ENCODE results near the gene ST7. TPM values are rescaled to one million over a fixed set of nuclear protein-coding genes. Genes with fewer than 3 reads are reported as not detected.

Gene ST7
- total and polyA plus RNA-seq, 4 donors, result 22.4 to 57.2 (median 41.6) TPM

DNA sequence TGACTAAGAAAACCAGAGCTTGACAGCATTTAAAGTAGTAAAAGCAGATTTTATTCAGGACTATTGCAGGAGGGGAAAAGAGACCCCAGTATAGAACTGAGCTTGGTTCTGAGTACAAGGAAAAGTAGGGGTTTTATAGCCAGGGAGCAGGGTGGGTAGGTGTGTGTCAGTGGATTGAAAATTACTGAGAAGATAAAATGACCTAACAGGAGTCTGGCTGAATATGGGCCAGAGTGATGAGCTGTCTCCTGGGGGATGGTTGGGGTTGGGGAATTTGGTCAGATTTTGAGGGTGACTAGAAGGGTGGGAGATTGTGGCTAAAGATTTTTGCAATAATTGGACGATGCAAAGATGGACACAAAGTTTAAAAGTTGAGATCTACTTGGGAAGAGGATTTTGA is 114.0 kb downstream of the ST7 start:
- Histone ChIP-seq H3K9ac (ENCODE audit: insufficient read depth in 1 of 2, low read length in 2 of 2) (no peak overlapping the region), H3K9me3 (ENCODE audit: control insufficient read depth in 4 of 4, insufficient read depth in 3 of 4, low read length in 3 of 4) (no peaks in the 10 kb centered on the region), H3K36me3 (ENCODE audit: control insufficient read depth in 4 of 4, insufficient read depth in 4 of 4, low read length in 4 of 4) (no peaks in the 10 kb centered on the region), H3K4me3 (no peak overlapping the region), H3K27me3 (ENCODE audit: control insufficient read depth in 3 of 3, insufficient read depth in 3 of 3, low read length in 2 of 3) (no peaks in the 10 kb centered on the region), H3K4me1 (ENCODE audit: control insufficient read depth in 5 of 5, insufficient read depth in 5 of 5, low read length in 5 of 5) (peaks cover 0 to 23% (median 4%) of the 10 kb centered on the region in 5 donors), H3K27ac (ENCODE audit: low read depth in 1 of 2, low read length in 1 of 2) (no peak overlapping the region)
- 57 to 80% methylated on average over 1 of the region's 1 CpG for WGBS, 2 donors
- ATAC-seq (ENCODE audit: insufficient read depth, low FRiP score) (no peak), DNase-seq (no peak)
- TF ChIP-seq CTCF (IDR thresholded peaks at IDR 0.05; ENCODE audit: control extremely low read depth, extremely low read depth), result no peak

GRCh38 chr7:117068511-117069145 is 115.3 kb downstream of the ST7 start:
- H3K9ac ChIP-seq (ENCODE audit: insufficient read depth in 1 of 2, low read length in 2 of 2), result no peak overlapping the region
- H3K36me3 ChIP-seq (ENCODE audit: control insufficient read depth in 4 of 4, insufficient read depth in 4 of 4, low read length in 4 of 4), result no peaks in the 10 kb centered on the region
- no peak for TF ChIP-seq CTCF (IDR thresholded peaks at IDR 0.05; ENCODE audit: control extremely low read depth, extremely low read depth)
- H3K27me3 ChIP-seq (ENCODE audit: control insufficient read depth in 3 of 3, insufficient read depth in 3 of 3, low read length in 2 of 3), result no peaks in the 10 kb centered on the region
- no peaks in the 10 kb centered on the region for H3K9me3 ChIP-seq (ENCODE audit: control insufficient read depth in 4 of 4, insufficient read depth in 3 of 4, low read length in 3 of 4)
- ATAC-seq (ENCODE audit: insufficient read depth, low FRiP score) (peak; percentile 36), DNase-seq (peak in 2 of 3 donors; percentile 26 to 50)
- no peak overlapping the region for H3K4me3 ChIP-seq
- peak overlapping the region in 1 of 2 donors; percentile 27 for H3K27ac ChIP-seq (ENCODE audit: low read depth in 1 of 2, low read length in 1 of 2)
- WGBS, 2 donors, result 60 to 84% methylated on average over 5 of the region's 5 CpGs
- peaks cover 0 to 23% (median 5%) of the 10 kb centered on the region in 5 donors for H3K4me1 ChIP-seq (ENCODE audit: control insufficient read depth in 5 of 5, insufficient read depth in 5 of 5, low read length in 5 of 5)

DNA sequence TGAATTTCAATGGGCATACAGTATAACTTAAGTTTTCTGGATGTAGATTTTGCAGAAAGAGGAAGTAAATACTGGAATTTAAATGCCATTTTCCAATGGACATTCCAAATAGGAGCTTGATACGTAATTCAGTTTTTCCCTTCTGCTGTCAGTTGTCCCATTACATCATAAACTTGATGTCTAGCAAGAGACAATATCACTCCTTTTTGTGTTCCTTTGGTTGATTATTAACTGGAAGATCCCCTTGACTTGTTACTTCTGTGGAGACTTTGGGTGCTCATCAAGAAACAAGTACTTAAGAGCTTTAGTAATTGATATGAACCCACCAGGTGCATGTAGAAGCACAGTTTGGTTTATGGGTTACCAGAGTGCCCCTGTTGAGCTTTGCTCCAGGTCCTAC is 116.1 kb downstream of the ST7 start:
- 70 to 86% methylated on average over 1 of the region's 1 CpG for WGBS, 2 donors
- H3K27me3 ChIP-seq (ENCODE audit: control insufficient read depth in 3 of 3, insufficient read depth in 3 of 3, low read length in 2 of 3), result no peaks in the 10 kb centered on the region
- no peak for TF ChIP-seq CTCF (IDR thresholded peaks at IDR 0.05; ENCODE audit: control extremely low read depth, extremely low read depth)
- no peak overlapping the region for H3K9ac ChIP-seq (ENCODE audit: insufficient read depth in 1 of 2, low read length in 2 of 2)
- peaks cover 0 to 23% (median 5%) of the 10 kb centered on the region in 5 donors for H3K4me1 ChIP-seq (ENCODE audit: control insufficient read depth in 5 of 5, insufficient read depth in 5 of 5, low read length in 5 of 5)
- no peak overlapping the region for H3K27ac ChIP-seq (ENCODE audit: low read depth in 1 of 2, low read length in 1 of 2)
- no peaks in the 10 kb centered on the region for H3K9me3 ChIP-seq (ENCODE audit: control insufficient read depth in 4 of 4, insufficient read depth in 3 of 4, low read length in 3 of 4)
- DNase-seq (no peak), ATAC-seq (ENCODE audit: insufficient read depth, low FRiP score) (no peak)
- H3K4me3 ChIP-seq, result no peak overlapping the region
- H3K36me3 ChIP-seq (ENCODE audit: control insufficient read depth in 4 of 4, insufficient read depth in 4 of 4, low read length in 4 of 4), result no peaks in the 10 kb centered on the region

DNA sequence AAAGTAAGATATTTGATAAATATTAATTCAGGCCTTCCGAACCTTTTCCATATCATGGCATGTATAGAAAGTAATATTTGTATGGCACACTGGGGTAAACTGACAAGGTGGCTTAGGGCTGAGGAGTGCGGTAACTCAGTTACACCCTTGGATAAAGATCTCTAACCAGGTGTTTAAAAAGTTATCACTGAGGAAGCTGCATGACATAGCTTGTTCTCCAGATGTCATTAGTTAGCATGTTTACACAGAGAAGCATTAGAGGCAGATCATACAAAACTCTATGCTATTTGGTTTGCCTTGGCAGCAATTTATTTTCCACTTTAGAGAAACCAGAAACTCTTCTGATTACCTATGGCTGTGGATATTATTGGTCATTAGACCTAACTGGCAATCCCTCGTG is 118.2 kb downstream of the ST7 start:
- peaks cover 0 to 18% (median 9%) of the 10 kb centered on the region in 5 donors for H3K4me1 ChIP-seq (ENCODE audit: control insufficient read depth in 5 of 5, insufficient read depth in 5 of 5, low read length in 5 of 5)
- DNase-seq, result no peak
- ATAC-seq (ENCODE audit: insufficient read depth, low FRiP score), result no peak
- no peaks in the 10 kb centered on the region for H3K36me3 ChIP-seq (ENCODE audit: control insufficient read depth in 4 of 4, insufficient read depth in 4 of 4, low read length in 4 of 4)
- WGBS, 2 donors, result 92 to 96% methylated on average over 3 of the region's 3 CpGs
- H3K27ac ChIP-seq (ENCODE audit: low read depth in 1 of 2, low read length in 1 of 2), result no peak overlapping the region
- H3K4me3 ChIP-seq, result no peak overlapping the region
- H3K9ac ChIP-seq (ENCODE audit: insufficient read depth in 1 of 2, low read length in 2 of 2), result no peak overlapping the region
- H3K27me3 ChIP-seq (ENCODE audit: control insufficient read depth in 3 of 3, insufficient read depth in 3 of 3, low read length in 2 of 3), result no peaks in the 10 kb centered on the region
- TF ChIP-seq CTCF (IDR thresholded peaks at IDR 0.05; ENCODE audit: control extremely low read depth, extremely low read depth), result no peak
- H3K9me3 ChIP-seq (ENCODE audit: control insufficient read depth in 4 of 4, insufficient read depth in 3 of 4, low read length in 3 of 4), result no peaks in the 10 kb centered on the region
